Measurements from ENCODE around the gene STIM2.

STIM2 gene

GRCh38 chr4:26829018-26829417, 31.6 kb upstream of the STIM2 start:
- Histone ChIP-seq H3K79me2 (ENCODE audit: low read length) (no peaks in the 10 kb centered on the region), H3K9me2 (replicated peaks; ENCODE audit: insufficient read depth, low read length) (no peaks in the 10 kb centered on the region), H3K9me3 (replicated peaks; ENCODE audit: insufficient read depth, low read length) (no peaks in the 10 kb centered on the region), H3K27me3 (replicated peaks; ENCODE audit: insufficient read depth, low read length) (no peaks in the 10 kb centered on the region), H3K9ac (ENCODE audit: low read length) (no peak overlapping the region), H3K4me2 (ENCODE audit: low read depth, low read length) (no peak overlapping the region), H2AFZ (ENCODE audit: low read length) (no peak overlapping the region), H3F3A (ENCODE audit: insufficient read depth, low read length) (no peaks in the 10 kb centered on the region), H3K27ac (ENCODE audit: low read length) (no peak overlapping the region), H3K36me3 (replicated peaks; ENCODE audit: insufficient read depth, low read length) (no peaks in the 10 kb centered on the region), H4K20me1 (ENCODE audit: insufficient read depth, low read length) (no peaks in the 10 kb centered on the region), H3K4me1 (ENCODE audit: low read length) (no peaks in the 10 kb centered on the region), H3K4me3 (ENCODE audit: low read length) (no peak overlapping the region)
- no peak for TF ChIP-seq EZH2phosphoT487 (IDR thresholded peaks at IDR 0.05; ENCODE audit: low read length)
- no peak for TF ChIP-seq EZH2 (optimal IDR thresholded peaks at IDR 0.05; ENCODE audit: low read depth, low read length)
- TF ChIP-seq CTCF (IDR thresholded peaks at IDR 0.05; ENCODE audit: low read length), result no peak
- no peak for DNase-seq

- no peaks in the 10 kb centered on the region for H3K9me2 ChIP-seq (replicated peaks; ENCODE audit: insufficient read depth, low read length)
- no peaks in the 10 kb centered on the region for H3K27me3 ChIP-seq (replicated peaks; ENCODE audit: insufficient read depth, low read length)
- no peak overlapping the region for H3K4me2 ChIP-seq (ENCODE audit: low read depth, low read length)
- no peaks in the 10 kb centered on the region for H3F3A ChIP-seq (ENCODE audit: insufficient read depth, low read length)
- no peaks in the 10 kb centered on the region for H4K20me1 ChIP-seq (ENCODE audit: insufficient read depth, low read length)
- H3K9me3 ChIP-seq (replicated peaks; ENCODE audit: insufficient read depth, low read length), result no peaks in the 10 kb centered on the region
- H3K4me3 ChIP-seq (ENCODE audit: low read length), result no peak overlapping the region
- no peaks in the 10 kb centered on the region for H3K79me2 ChIP-seq (ENCODE audit: low read length)
- DNase-seq, result no peak
- no peaks in the 10 kb centered on the region for H3K36me3 ChIP-seq (replicated peaks; ENCODE audit: insufficient read depth, low read length)
- H3K9ac ChIP-seq (ENCODE audit: low read length), result no peak overlapping the region
- H3K27ac ChIP-seq (ENCODE audit: low read length), result no peak overlapping the region
- no peaks in the 10 kb centered on the region for H3K4me1 ChIP-seq (ENCODE audit: low read length)
- TF ChIP-seq CTCF (IDR thresholded peaks at IDR 0.05; ENCODE audit: low read length), result no peak
- no peak for TF ChIP-seq EZH2 (optimal IDR thresholded peaks at IDR 0.05; ENCODE audit: low read depth, low read length)
- TF ChIP-seq EZH2phosphoT487 (IDR thresholded peaks at IDR 0.05; ENCODE audit: low read length), result no peak
- no peak overlapping the region for H2AFZ ChIP-seq (ENCODE audit: low read length)
These were observed 30.6 kb upstream of the STIM2 start for GRCh38 chr4:26830033-26830432.

- Histone ChIP-seq H3K4me3 (ENCODE audit: low read length) (no peak overlapping the region), H3K27me3 (replicated peaks; ENCODE audit: insufficient read depth, low read length) (no peaks in the 10 kb centered on the region), H3F3A (ENCODE audit: insufficient read depth, low read length) (no peaks in the 10 kb centered on the region), H3K27ac (ENCODE audit: low read length) (no peak overlapping the region), H3K79me2 (ENCODE audit: low read length) (no peaks in the 10 kb centered on the region), H2AFZ (ENCODE audit: low read length) (no peak overlapping the region), H3K4me2 (ENCODE audit: low read depth, low read length) (no peak overlapping the region), H3K36me3 (replicated peaks; ENCODE audit: insufficient read depth, low read length) (no peaks in the 10 kb centered on the region), H3K9me2 (replicated peaks; ENCODE audit: insufficient read depth, low read length) (no peaks in the 10 kb centered on the region), H3K9me3 (replicated peaks; ENCODE audit: insufficient read depth, low read length) (no peaks in the 10 kb centered on the region), H3K4me1 (ENCODE audit: low read length) (no peaks in the 10 kb centered on the region), H3K9ac (ENCODE audit: low read length) (no peak overlapping the region), H4K20me1 (ENCODE audit: insufficient read depth, low read length) (no peaks in the 10 kb centered on the region)
- DNase-seq, result no peak
- TF ChIP-seq CTCF (IDR thresholded peaks at IDR 0.05; ENCODE audit: low read length) (no peak), EZH2phosphoT487 (IDR thresholded peaks at IDR 0.05; ENCODE audit: low read length) (no peak), EZH2 (optimal IDR thresholded peaks at IDR 0.05; ENCODE audit: low read depth, low read length) (no peak)
These were observed 29.9 kb upstream of the STIM2 start for GRCh38 chr4:26830701-26831100.

Data from MM.1S (cell line).